GM21737 (cell line): ENCODE data around the gene DNM3.
"Not testable (repeated sequence)": the region's sequence is repeated elsewhere in the genome, so short reads cannot be mapped to it uniquely, and the experiment has no call there.

Experiments
- ATAC-seq: cut with Tn5 transposase; IDR thresholded peaks from one replicate; pipeline ENCODE4 v1.9.1; 2021; ENCODE audit warnings: mild to moderate bottlenecking, moderate library complexity; ENCODE audit not compliant: unreplicated experiment

Gene DNM3

DNA sequence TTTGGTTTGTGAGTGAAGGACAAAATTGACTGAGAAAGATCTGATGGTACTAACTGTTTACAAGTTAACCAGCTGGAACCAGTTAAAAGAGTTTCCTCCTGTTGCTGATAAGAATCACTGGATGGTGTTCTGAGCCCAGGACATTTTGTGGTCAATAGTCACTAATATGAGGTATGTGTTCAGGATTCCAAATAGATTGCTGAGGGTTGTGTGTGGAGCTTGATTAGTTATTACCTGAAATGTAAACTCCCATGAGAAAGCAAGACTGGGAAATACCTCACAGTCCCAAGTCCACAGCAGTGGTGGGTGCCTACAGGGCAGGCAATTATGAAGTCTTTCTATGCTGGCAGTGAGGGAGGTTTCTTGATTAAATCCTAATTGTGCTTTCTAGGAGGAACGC lies 164.6 kb downstream of the DNM3 start:
- no peak for ATAC-seq

- no peak for ATAC-seq
These were observed 165.4 kb downstream of the DNM3 start for GRCh38 chr1:172006660-172007059.

GRCh38 chr1:172018727-172019311 lies 177.5 kb downstream of the DNM3 start:
- no peak for ATAC-seq

- no peak for ATAC-seq
These were observed 178.7 kb downstream of the DNM3 start for GRCh38 chr1:172019976-172020375.

- no peak for ATAC-seq
These were observed 183.2 kb downstream of the DNM3 start for GRCh38 chr1:172024516-172024915.

- not testable (repeated sequence) for ATAC-seq
These were observed 183.8 kb downstream of the DNM3 start for GRCh38 chr1:172024944-172025738.

- no peak for ATAC-seq
These were observed 199.2 kb downstream of the DNM3 start for GRCh38 chr1:172040466-172040865.

GRCh38 chr1:172041102-172041501 lies 199.8 kb downstream of the DNM3 start:
- no peak for ATAC-seq

GRCh38 chr1:172041742-172042141 lies 200.4 kb downstream of the DNM3 start:
- no peak for ATAC-seq

DNA sequence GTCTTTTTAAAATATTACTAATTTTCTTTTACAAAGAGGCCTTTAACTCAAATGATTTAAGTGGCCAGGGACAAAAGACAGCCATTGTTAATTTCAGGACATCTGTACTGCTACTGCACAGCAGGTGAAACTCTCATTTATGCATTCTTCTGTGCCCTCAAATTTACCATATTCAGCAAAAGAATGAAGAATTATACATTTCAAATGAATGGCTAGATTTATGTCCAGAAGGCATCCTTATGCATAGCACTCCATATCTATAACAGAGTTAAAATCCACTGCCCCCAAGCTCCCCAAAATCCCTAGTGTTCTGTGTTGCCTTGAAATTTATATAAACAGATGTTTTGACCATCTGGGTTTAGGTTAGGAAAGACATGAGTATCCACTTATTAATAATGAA lies 202.6 kb downstream of the DNM3 start:
- no peak for ATAC-seq

DNA sequence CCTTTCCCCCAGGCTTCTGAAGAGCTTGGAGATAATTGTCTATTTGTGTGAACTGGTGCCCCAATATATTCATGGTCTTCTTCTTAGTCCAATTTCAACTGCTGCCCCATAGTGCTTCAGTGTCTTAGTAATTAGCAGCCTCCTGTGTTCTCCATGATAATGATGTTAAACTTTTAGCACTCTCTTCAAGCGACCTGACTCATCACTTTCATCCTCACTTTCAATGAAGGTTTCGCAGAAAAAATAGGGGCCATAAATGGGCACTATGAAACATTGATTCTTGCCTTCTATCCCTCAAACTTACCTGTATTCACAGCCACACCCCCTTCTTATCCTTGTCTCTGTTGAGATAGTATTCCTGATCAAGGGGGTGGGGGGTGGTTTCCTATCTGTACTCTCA lies 210.6 kb downstream of the DNM3 start:
- no peak for ATAC-seq

DNA sequence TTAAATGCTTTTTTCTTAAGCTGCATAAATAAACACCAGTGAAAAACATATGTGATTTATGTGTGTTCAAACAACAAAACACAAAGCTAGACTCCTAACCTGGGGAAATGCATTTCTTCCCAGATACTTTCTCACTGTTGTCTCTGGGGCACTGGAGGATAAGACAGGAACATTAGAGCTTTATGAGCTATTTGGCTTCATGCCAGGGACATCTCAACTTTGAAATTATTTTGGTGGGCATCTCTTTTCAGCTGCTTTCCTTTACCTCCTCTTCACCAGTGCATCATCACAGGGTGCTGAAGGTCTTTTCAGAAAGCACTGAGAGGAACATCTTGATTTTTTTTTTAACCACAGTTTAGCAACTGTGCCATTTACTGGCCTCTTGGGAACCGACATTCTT lies 212.9 kb downstream of the DNM3 start:
- no peak for ATAC-seq

GRCh38 chr1:172055816-172056419 lies 214.6 kb downstream of the DNM3 start:
- ATAC-seq = not testable (repeated sequence)

DNA sequence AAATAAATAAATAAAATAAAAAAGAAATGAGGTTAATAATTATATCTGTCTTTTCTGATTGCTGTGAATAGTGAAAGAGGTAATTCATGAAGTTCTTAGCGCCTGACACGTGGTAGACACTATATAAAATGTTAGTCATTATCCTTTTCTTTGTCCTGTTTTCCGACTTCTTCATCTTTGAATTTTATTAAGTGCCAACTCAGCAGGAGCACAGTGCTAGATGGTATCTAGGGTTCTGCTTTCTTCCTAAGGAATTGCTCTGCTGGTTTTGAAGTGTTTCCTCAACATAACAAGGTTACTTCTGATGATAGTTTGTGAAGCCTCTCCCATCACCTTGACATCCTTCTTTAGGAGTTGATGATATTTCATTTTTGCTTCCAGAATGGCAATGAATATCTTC lies 227.0 kb downstream of the DNM3 start:
- no peak for ATAC-seq

DNA sequence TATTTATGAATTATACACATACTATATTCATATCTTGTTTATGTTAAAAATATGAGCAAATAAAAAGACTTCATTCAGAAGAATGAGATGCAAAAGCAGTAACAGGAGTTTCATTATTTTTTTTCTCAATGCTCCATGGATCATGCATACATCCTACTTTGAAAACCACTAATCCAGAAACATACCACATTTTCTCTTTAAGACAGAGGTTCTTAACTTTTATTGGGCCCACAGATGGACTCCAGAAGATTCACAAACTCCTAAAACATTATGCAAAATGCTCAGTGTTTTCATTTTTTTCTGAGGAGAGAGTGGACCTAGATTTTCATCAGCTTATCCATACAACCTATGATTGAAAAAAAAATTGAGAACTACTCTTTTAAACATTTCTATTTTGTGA lies 227.8 kb downstream of the DNM3 start:
- ATAC-seq = no peak

DNA sequence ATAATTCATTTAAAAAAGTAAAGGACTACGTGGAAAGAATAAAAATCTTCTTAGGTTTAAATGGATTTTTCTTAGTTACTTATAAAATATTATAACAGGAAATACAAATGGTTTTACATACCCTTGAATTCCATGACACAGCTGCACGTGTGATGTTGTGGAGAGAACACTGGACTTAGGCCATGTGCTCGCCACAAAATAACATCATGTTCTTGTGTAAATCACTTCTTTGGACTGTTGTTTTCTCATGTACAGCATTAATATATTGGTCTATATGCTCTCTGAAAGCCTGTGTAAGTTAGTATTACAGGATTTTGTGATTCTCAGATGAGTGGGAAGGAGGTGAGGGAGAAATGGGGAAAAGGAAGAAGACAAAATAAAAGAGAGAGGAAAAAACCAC lies 228.2 kb downstream of the DNM3 start:
- no peak for ATAC-seq

- no peak for ATAC-seq
These were observed 228.8 kb downstream of the DNM3 start for GRCh38 chr1:172070055-172070454.

DNA sequence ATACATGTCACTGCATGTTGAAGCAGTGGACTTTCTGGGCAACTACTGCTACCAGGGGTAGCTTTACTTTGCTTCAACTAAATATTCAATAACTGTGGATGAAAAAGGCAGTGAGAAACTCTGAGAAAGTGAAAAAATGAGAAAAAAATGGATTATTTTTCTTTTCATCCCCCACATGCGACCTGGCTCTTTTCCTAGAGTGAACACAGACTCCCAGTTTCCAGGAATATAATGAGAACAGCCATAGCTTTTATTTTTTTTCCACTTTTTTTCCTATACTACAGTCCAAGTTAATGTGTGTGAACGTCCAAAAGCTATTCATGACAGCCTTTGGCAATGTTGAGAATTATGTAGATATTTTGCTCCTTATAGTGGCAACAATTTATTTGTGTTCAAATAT lies 230.4 kb downstream of the DNM3 start:
- no peak for ATAC-seq

- ATAC-seq = not testable (repeated sequence)
These were observed 238.6 kb downstream of the DNM3 start for GRCh38 chr1:172079859-172080258.

DNA sequence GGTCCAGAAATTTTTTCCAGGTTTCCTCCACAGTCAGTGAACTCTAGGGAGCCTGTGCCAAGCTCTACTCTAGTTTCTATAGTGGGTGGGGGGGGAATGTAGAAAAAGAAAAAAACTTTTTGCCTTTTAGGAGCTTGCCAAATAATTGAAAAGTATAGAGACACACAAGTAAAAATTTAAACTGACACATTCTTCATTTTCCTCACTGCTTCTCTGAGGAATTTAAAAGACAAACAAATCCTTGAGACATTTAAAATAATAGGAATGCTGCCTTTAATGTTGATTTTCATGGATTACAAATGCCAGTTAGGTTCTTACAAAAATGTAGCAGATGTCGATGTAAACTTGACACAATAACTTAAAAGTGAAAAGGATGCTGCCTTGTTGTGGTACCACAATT lies 241.9 kb downstream of the DNM3 start:
- ATAC-seq = no peak

DNA sequence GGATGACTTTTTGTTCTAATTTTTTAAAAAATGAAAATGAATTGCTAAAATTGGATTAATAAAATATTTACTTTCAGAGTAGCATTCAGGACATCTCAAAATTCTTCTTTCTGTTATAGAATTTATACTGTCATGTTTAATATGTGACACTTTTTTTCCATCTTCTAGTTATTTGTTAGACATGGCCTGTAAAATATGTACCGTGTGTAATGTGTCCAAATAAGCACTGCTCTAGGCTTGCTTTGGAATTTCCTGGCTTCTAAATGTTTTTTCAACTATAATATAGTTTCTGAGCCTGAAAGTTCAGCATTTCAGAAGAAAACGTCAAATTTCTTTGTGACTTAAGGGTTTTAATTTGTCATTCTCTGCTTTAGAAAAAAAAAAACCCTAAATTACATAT lies 243.6 kb downstream of the DNM3 start:
- no peak for ATAC-seq

DNA sequence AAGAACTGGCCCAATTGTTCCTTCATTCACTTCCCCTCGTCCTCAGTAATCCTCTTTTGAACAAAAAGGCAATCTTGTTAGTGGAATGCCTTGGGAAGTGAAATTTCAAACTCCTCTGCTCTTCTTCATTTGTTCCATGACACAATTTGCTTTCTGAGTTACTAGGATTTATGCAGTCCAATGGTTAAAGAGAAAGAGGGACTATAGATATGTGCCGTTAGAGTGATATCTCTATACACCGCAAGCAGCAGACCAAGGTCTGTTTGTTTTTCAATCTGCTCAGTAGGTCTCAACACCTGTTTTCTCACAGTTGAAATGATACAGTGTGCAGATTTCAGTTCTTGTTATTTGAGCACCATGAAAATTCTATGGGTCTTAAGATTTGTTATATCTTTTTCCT lies 244.0 kb downstream of the DNM3 start:
- no peak for ATAC-seq
